GM13976 (cell line): ENCODE data around the gene PITPNB.

Experiments
- DNase-seq: peaks from one replicate; pipeline ENCODE4 v3.0.0; 2012; ENCODE audit warnings: low spot score
- in situ Hi-C: fragments of 300-500 bp; cut with MboI; formaldehyde crosslinking; loops from one replicate; pipeline ENCODE4 v1.12.0; 2022; ENCODE audit warnings: low sequenced_read_pairs, mixed read lengths, inconsistent platforms; ENCODE audit not compliant: unreplicated experiment
- TF ChIP-seq, protein P1 (sequence below): IDR thresholded peaks from 2 replicates; pipeline ENCODE4 v1.5.1; 2012; ENCODE audit warnings: borderline replicate concordance, mild to moderate bottlenecking; ENCODE audit not compliant: insufficient read depth; ENCODE audit errors: extremely low read depth, missing control alignments, control extremely low read depth

Gene PITPNB

GRCh38 chr22:27866135-27867084 is 52.6 kb downstream of the PITPNB start:
- TF ChIP-seq, protein P1, sequence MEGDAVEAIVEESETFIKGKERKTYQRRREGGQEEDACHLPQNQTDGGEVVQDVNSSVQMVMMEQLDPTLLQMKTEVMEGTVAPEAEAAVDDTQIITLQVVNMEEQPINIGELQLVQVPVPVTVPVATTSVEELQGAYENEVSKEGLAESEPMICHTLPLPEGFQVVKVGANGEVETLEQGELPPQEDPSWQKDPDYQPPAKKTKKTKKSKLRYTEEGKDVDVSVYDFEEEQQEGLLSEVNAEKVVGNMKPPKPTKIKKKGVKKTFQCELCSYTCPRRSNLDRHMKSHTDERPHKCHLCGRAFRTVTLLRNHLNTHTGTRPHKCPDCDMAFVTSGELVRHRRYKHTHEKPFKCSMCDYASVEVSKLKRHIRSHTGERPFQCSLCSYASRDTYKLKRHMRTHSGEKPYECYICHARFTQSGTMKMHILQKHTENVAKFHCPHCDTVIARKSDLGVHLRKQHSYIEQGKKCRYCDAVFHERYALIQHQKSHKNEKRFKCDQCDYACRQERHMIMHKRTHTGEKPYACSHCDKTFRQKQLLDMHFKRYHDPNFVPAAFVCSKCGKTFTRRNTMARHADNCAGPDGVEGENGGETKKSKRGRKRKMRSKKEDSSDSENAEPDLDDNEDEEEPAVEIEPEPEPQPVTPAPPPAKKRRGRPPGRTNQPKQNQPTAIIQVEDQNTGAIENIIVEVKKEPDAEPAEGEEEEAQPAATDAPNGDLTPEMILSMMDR: no peak
- in situ Hi-C loops: no loop called here
- DNase-seq: no peak

GRCh38 chr22:27865496-27865895 is 53.6 kb downstream of the PITPNB start:
- in situ Hi-C loops: no loop called here
- DNase-seq: no peak
- TF ChIP-seq, protein P1: no peak

- in situ Hi-C loops: no loop called here
These were observed 55.5 kb downstream of the PITPNB start for GRCh38 chr22:27863556-27863955.

GRCh38 chr22:27863001-27863400 is 56.1 kb downstream of the PITPNB start:
- DNase-seq: no peak
- TF ChIP-seq, protein P1: no peak
- in situ Hi-C loops: no loop called here

More at GRCh38 chr22:27863556-27863955, 55.5 kb downstream of the PITPNB start:
- TF ChIP-seq, protein P1: no peak
- DNase-seq: no peak

DNA sequence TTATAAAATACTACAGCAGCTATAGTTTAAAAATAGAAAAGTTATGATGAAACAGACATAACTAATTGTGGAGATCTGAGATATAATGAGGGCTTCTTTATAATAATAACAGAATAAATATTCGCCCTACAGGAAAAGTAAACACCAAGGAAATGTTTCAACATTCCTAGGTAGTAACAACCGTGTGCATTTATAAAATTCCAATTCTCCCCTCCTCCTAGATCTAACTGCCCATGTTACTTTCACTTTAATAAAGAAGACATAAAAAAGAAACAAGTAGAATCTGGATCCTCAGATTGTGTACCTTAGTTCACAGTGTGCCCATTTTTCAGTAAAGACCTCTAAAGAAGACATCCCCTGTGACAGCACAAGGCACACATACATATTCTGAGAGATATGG is 59.7 kb downstream of the PITPNB start:
- DNase-seq: no peak
- in situ Hi-C loops: no loop called here
- TF ChIP-seq, protein P1: no peak

DNA sequence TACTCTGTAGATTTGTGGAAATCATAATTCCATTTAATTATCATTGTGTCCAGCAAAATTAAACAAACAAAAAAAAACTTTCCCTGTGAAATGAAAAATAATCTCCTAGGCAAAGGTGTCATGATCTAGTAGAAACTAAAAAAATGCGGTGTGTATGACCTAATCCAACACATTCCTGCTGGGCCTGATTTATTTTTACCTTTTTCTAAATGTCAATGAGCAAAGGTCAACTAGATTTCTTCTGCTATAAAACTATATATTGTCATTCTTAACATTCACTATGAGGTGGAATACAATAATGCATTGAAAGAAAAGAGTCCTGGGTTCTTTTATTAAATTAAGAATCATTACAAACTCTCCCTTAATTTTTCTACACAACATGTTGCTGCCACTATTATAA is 60.4 kb downstream of the PITPNB start:
- TF ChIP-seq, protein P1: no peak
- in situ Hi-C loops: no loop called here

GRCh38 chr22:27857443-27857842 is 61.6 kb downstream of the PITPNB start:
- TF ChIP-seq, protein P1: no peak
- DNase-seq: no peak
- in situ Hi-C loops: no loop called here

More for the DNA sequence above, 60.4 kb downstream of the PITPNB start:
- no peak for DNase-seq
